GM12878 (cell line): ENCODE data around the gene CNTNAP5. TPM values are rescaled to one million over a fixed set of nuclear protein-coding genes. Genes with fewer than 3 reads are reported as not detected.

ENCODE experiments used
- ATAC-seq: fragments of 200-7000 bp; cut with Tn5 transposase; 3 replicates; pipeline ENCODE4 v1.9.1; 2020; ENCODE audit warnings: mild to moderate bottlenecking, moderate library complexity
- BruUV-seq: library from RNA; stranded (reverse); fragments of 400-500 nt; replicated peaks from 2 replicates; lab custom pipeline; 2021; lab: Mats Ljungman, UMichigan
- CTCF ChIA-PET: fragments of 300-600 bp; sonication (Branson Sonifier 250); formaldehyde crosslinking; extraction: SDS; loops from one replicate; lab custom pipeline; 2021; ENCODE audit warnings: inconsistent platforms; lab: Yijun Ruan, JAX
- POLR2A ChIA-PET: fragments of 350-600 bp; formaldehyde crosslinking; extraction: SDS; loops from one replicate; lab custom pipeline; 2021; ENCODE audit warnings: inconsistent platforms; lab: Charles Lee
- RAD21 ChIA-PET: fragments of 300-600 bp; sonication (Branson Sonifier 250); formaldehyde crosslinking; loops from one replicate; lab custom pipeline; 2023; ENCODE audit warnings: antibody characterized with exemption; ENCODE audit not compliant: unreplicated experiment; lab: Charles Lee
- SMC1A ChIA-PET: fragments of 300-600 bp; sonication (Branson Sonifier 250); formaldehyde crosslinking; loops from one replicate; lab custom pipeline; 2023; ENCODE audit not compliant: unreplicated experiment, uncharacterized antibody; lab: Charles Lee
- DNase-seq: peaks from one replicate; pipeline ENCODE4 v3.0.0-alpha.2; 2011; ENCODE audit warnings: low read depth, low spot score
- FAIRE-seq: peaks from 3 replicates; lab custom pipeline; 2011; peaks lifted over from hg19 to GRCh38; lab: Jason Lieb, UNC
- H2AFZ ChIP-seq: 2 replicates; pipeline ENCODE4 v1.6.0; 2011; ENCODE audit warnings: low read depth, low read length, control low read depth; ENCODE audit not compliant: control insufficient read depth
- H3K27ac ChIP-seq: 2 replicates; pipeline ENCODE4 v1.5.1; 2011; ENCODE audit warnings: control low read depth; ENCODE audit not compliant: control insufficient read depth, insufficient read depth
- H3K27me3 ChIP-seq, 2 experiments: replicated peaks in 1 of 2; 2 replicates each; pipeline versions ENCODE4 v1.6.0 to v1.6.1; 2011; ENCODE audit warnings: low read length in 1 of 2; ENCODE audit not compliant: control insufficient read depth in 2 of 2, insufficient read depth in 2 of 2
- H3K36me3 ChIP-seq, 2 experiments: 2 replicates each; pipeline ENCODE4 v1.5.1; 2011; ENCODE audit warnings: low read length in 1 of 2; ENCODE audit not compliant: control insufficient read depth in 2 of 2, insufficient read depth in 2 of 2
- H3K4me1 ChIP-seq: 2 replicates; pipeline ENCODE4 v1.6.1; 2011; ENCODE audit warnings: mild to moderate bottlenecking, low read length, moderate library complexity, mixed read lengths; ENCODE audit not compliant: control insufficient read depth, insufficient read depth
- H3K4me2 ChIP-seq: 2 replicates; pipeline ENCODE4 v1.6.0; 2011; ENCODE audit warnings: control low read depth; ENCODE audit not compliant: control insufficient read depth, insufficient read depth
- H3K4me3 ChIP-seq: fragments of 200-600 bp; sonication (generic); 2 replicates; pipeline ENCODE4 v1.5.1; 2016
- H3K79me2 ChIP-seq: 2 replicates; pipeline ENCODE4 v1.6.0; 2011; ENCODE audit warnings: low read length; ENCODE audit not compliant: control insufficient read depth, insufficient read depth
- H3K9ac ChIP-seq: 2 replicates; pipeline ENCODE4 v1.8.0; 2011; ENCODE audit warnings: low read length, control low read depth, mixed read lengths; ENCODE audit not compliant: control insufficient read depth, insufficient read depth
- H3K9me3 ChIP-seq: replicated peaks from 3 replicates; pipeline ENCODE4 v1.5.1; 2011; ENCODE audit warnings: mild to moderate bottlenecking, low read length; ENCODE audit not compliant: control insufficient read depth, insufficient read depth
- H4K20me1 ChIP-seq: 2 replicates; pipeline ENCODE4 v1.6.0; 2011; ENCODE audit not compliant: control insufficient read depth, insufficient read depth
- EZH2 ChIP-seq: IDR thresholded peaks from 2 replicates; pipeline ENCODE4 v1.6.1; 2012; ENCODE audit warnings: low read depth, mild to moderate bottlenecking, control low read depth, inconsistent platforms, low read length, borderline replicate concordance; ENCODE audit not compliant: control insufficient read depth
- NFYB ChIP-seq: IDR thresholded peaks from 2 replicates; pipeline ENCODE4 v1.6.1; 2011; ENCODE audit warnings: low read depth, mild to moderate bottlenecking, low read length, improper control_type of control experiment, moderate library complexity; ENCODE audit not compliant: insufficient read depth
- NR2C2 ChIP-seq: IDR thresholded peaks from 2 replicates; pipeline ENCODE4 v1.6.1; 2011; ENCODE audit warnings: borderline replicate concordance, low read depth; ENCODE audit not compliant: control insufficient read depth, insufficient read length
- RAD21 ChIP-seq: IDR thresholded peaks from 2 replicates; pipeline ENCODE4 v1.6.1; 2011; ENCODE audit warnings: mild to moderate bottlenecking, low read depth, low read length, moderate library complexity; ENCODE audit not compliant: insufficient read depth
- RAD51 ChIP-seq: fragments of 450-650 bp; IDR thresholded peaks from 2 replicates; pipeline ENCODE4 v1.6.1; 2016; ENCODE audit warnings: moderate library complexity, mild to moderate bottlenecking, inconsistent platforms
- RELA ChIP-seq: fragments of 450-650 bp; IDR thresholded peaks from 2 replicates; pipeline ENCODE4 v1.8.0; 2014; ENCODE audit warnings: borderline replicate concordance; ENCODE audit not compliant: partially characterized antibody
- WGBS: methylation state at CpG from one replicate; pipeline ENCODE4 v1.1.6; 2016; ENCODE audit warnings: low lambda C conversion rate; ENCODE audit not compliant: insufficient replicate concordance, insufficient coverage; ENCODE audit errors: missing lambda C conversion rate; 5-methylcytosine and 5-hydroxymethylcytosine counted together
- in situ Hi-C: fragments of 300-500 bp; cut with MboI; formaldehyde crosslinking; loops from 9 replicates; pipeline ENCODE4 v1.14.3; 2018; ENCODE audit warnings: mixed read lengths
- intact Hi-C: fragments of 100-400 bp; cut with micrococcal nuclease; formaldehyde crosslinking; loops from one replicate; pipeline ENCODE4 v1.14.2; 2022; ENCODE audit not compliant: unreplicated experiment
- polyA plus RNA-seq, 11 experiments: library from polyadenylated mRNA; depleted of rRNA in 4 of 11; unstranded in 6 of 11; stranded (reverse) in 5 of 11; fragments of >200 nt; fragmentation: Nextera tagmentation in 4 of 11; fragmentation: Illumina TruSeq in 1 of 11; extraction: Ambion mirVana in 4 of 11; extraction: Trizol in 1 of 11; gene quantifications; 1 replicate in 1 of 11; 2 replicates in 10 of 11; pipeline versions ENCODE4 v1.2.1 to v1.2.3, GENCODE V29; 2011 to 2016; ENCODE audit warnings: inconsistent platforms in 2 of 11, missing spikeins in 2 of 11, low read depth in 1 of 11
- total RNA-seq, 4 experiments: library from RNA; depleted of rRNA in 3 of 4; stranded (reverse); fragments of >200 nt in 3 of 4; fragmentation: Illumina TruSeq in 1 of 4; extraction: Trizol in 1 of 4; gene quantifications; 2 replicates each; pipeline versions ENCODE4 v1.2.1 to v1.2.3, GENCODE V29; 2013 to 2021
- TF ChIP-seq, protein P1 (sequence below): fragments of 450-650 bp; IDR thresholded peaks from 2 replicates; pipeline ENCODE4 v1.6.1; 2016; ENCODE audit warnings: mild to moderate bottlenecking
- TF ChIP-seq, protein P2 (sequence below): fragments of 450-650 bp; IDR thresholded peaks from 2 replicates; pipeline ENCODE4 v1.6.1; 2017; ENCODE audit warnings: mild to moderate bottlenecking, moderate library complexity

The CNTNAP5 gene
- total and polyA plus RNA-seq, 10 of the 15 experiments (the other 5 are each of a cell fraction or from before 2014, with no cell fraction given) = not detected

DNA sequence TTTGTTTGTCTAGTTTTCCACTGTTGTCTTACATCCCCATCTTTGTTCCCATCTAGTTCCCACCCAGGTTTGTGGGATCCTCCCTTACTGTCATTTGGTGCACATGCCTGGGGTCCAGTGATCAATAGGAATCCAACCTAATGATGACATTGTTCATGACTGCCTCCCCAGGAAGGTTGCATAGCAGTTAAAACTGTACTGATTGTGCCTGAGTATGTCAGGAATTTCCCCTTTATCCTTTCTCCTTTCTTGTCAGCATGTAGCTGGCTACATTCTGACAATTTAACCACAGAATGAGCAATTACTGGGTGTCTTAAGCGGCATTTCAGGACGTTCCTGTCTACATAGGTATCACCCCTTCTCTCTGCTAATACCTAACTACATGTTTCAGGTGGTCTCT lies 653.0 kb downstream of the CNTNAP5 start:
- no peak for FAIRE-seq

More for the DNA sequence above, 653.0 kb downstream of the CNTNAP5 start:
- no peaks in the 10 kb centered on the region for H3K4me1 ChIP-seq
- POLR2A ChIA-PET = no interaction called here
- no peaks in the 10 kb centered on the region for H3K36me3 ChIP-seq
- H3K9ac ChIP-seq = no peak overlapping the region
- no peaks in the 10 kb centered on the region for H3K9me3 ChIP-seq
- TF ChIP-seq NR2C2 = no peak
- TF ChIP-seq, protein P1, sequence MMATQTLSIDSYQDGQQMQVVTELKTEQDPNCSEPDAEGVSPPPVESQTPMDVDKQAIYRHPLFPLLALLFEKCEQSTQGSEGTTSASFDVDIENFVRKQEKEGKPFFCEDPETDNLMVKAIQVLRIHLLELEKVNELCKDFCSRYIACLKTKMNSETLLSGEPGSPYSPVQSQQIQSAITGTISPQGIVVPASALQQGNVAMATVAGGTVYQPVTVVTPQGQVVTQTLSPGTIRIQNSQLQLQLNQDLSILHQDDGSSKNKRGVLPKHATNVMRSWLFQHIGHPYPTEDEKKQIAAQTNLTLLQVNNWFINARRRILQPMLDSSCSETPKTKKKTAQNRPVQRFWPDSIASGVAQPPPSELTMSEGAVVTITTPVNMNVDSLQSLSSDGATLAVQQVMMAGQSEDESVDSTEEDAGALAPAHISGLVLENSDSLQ = no peak
- TF ChIP-seq EZH2 = no peak
- TF ChIP-seq NFYB = no peak
- TF ChIP-seq RAD21 = no peak
- no peak for TF ChIP-seq RAD51
- TF ChIP-seq RELA = no peak
- TF ChIP-seq, protein P2, sequence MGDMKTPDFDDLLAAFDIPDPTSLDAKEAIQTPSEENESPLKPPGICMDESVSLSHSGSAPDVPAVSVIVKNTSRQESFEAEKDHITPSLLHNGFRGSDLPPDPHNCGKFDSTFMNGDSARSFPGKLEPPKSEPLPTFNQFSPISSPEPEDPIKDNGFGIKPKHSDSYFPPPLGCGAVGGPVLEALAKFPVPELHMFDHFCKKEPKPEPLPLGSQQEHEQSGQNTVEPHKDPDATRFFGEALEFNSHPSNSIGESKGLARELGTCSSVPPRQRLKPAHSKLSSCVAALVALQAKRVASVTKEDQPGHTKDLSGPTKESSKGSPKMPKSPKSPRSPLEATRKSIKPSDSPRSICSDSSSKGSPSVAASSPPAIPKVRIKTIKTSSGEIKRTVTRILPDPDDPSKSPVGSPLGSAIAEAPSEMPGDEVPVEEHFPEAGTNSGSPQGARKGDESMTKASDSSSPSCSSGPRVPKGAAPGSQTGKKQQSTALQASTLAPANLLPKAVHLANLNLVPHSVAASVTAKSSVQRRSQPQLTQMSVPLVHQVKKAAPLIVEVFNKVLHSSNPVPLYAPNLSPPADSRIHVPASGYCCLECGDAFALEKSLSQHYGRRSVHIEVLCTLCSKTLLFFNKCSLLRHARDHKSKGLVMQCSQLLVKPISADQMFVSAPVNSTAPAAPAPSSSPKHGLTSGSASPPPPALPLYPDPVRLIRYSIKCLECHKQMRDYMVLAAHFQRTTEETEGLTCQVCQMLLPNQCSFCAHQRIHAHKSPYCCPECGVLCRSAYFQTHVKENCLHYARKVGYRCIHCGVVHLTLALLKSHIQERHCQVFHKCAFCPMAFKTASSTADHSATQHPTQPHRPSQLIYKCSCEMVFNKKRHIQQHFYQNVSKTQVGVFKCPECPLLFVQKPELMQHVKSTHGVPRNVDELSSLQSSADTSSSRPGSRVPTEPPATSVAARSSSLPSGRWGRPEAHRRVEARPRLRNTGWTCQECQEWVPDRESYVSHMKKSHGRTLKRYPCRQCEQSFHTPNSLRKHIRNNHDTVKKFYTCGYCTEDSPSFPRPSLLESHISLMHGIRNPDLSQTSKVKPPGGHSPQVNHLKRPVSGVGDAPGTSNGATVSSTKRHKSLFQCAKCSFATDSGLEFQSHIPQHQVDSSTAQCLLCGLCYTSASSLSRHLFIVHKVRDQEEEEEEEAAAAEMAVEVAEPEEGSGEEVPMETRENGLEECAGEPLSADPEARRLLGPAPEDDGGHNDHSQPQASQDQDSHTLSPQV = no peak
- no peak overlapping the region for H3K4me3 ChIP-seq
- no peaks in the 10 kb centered on the region for H4K20me1 ChIP-seq
- H3K4me2 ChIP-seq = no peak overlapping the region
- no peak overlapping the region for H2AFZ ChIP-seq
- DNase-seq = no peak
- SMC1A ChIA-PET = interaction anchor here (0.7 kb wide), 1 partner anchor 26 kb away, joined by 3 read pairs; no protein-coding TSS in a partner anchor
- WGBS = 5% methylated on average over 2 of the region's 2 CpGs
- H3K27ac ChIP-seq = no peak overlapping the region
- intact Hi-C loops = no loop called here
- H3K79me2 ChIP-seq = no peaks in the 10 kb centered on the region
- RAD21 ChIA-PET = no interaction called here
- no peak for ATAC-seq
- H3K27me3 ChIP-seq = no peaks in the 10 kb centered on the region
- CTCF ChIA-PET = no interaction called here
- in situ Hi-C loops = no loop called here
- no TSS peak for BruUV-seq
